Ovary (tissue), 3 donors: Measurements from ENCODE around the gene AGPS.

Experiments
- CTCF ChIP-seq, 3 donors: fragments of 450-650 bp in 2 of 3; fragments of 200-600 bp in 1 of 3; IDR thresholded peaks; one replicate each; pipeline versions ENCODE4 v1.5.1 to v1.8.0; 2016 to 2022; ENCODE audit warnings: antibody characterized with exemption in 3 of 3, mild to moderate bottlenecking in 1 of 3
- EP300 ChIP-seq: sonication (generic); formaldehyde crosslinking; IDR thresholded peaks from one replicate; pipeline ENCODE4 v1.6.1; 2017; ENCODE audit warnings: antibody characterized with exemption
- donor health status: DM: no; HTN: no; CAD: no.

- TF ChIP-seq CTCF (IDR thresholded peaks at IDR 0.05) (no peak), EP300 (no peak)
Observed at GRCh38 chr2:177478029-177478428, 85.5 kb downstream of the AGPS start.
